Cardiac ventricle fibroblast (primary cell): Measurements from ENCODE around the gene HERC5. TPM values are rescaled to one million over a fixed set of nuclear protein-coding genes. Genes with fewer than 3 reads are reported as not detected.

ENCODE experiments used
- total RNA-seq: library from RNA; depleted of rRNA; stranded (reverse); fragments of >200 nt; gene quantifications from 2 replicates; pipeline ENCODE4 v1.2.3, GENCODE V29; 2015

HERC5 gene
- total RNA-seq: 0.25 and 1.2 TPM in 2 replicates

GRCh38 chr4:88456670-88457306 lies at the start of gene HERC5:
HERC5 (plus strand) TSS chr4:88457119; CDS start chr4:88457270, 151 bp downstream.

DNA sequence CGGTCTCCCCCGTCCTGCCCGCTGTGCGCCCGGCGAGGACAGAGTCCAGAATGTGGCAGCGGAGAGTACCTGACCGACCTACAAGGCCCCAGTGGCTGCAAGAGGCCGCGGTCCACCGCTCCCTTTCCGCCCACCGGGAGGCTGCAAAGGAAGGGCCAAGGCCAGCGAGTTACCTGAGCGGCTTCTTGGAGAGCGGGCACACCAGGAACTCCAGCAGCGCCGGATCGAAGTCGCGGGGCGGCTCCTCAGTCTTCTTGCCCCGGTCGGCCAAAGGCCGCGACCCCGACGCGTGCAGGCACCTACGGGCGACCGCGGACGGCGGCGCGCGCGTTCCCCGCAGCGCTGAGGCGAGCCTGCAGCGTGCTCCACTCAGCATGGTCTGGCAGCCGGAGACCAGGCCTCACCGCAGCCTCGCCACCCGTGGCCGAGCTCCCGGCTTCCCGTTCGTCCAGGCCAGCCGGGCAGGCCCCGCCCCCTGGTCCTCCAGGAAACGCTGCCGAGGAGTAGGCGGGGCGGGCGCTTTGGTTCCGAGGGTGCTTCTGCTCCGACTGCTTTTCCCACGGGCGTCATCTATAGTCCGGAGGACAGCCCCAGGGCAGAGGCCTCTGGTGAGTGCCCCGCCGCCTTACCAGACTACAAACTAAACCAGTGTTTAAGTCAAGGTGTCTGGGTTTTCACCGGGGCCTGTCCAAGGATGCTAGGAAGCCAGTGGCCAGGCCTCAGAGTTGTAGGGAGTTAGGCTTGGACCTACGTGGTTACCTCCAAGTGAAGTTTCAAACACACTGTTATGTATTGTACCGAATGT lies 66.6 kb downstream of the HERC5 start, which contains the start of gene PYURF:
TSS of gene PYURF (minus strand) at position 452 of the 805 bp plus-strand sequence. CDS start at position 376, 76 bp downstream.

Other genes with a start within 250 kb of the HERC5 start
- 9.3 and 16.2 TPM in 2 replicates for gene PPM1K, start 172.6 kb upstream of the HERC5 start, total RNA-seq
- gene HERC6, start 78.3 kb upstream of the HERC5 start, total RNA-seq: 3.3 and 4.3 TPM in 2 replicates
- gene PYURF, start 66.7 kb downstream of the HERC5 start, total RNA-seq: 77.7 and 83.0 TPM in 2 replicates
- 5.5 and 10.2 TPM in 2 replicates for gene HERC3, start 135.4 kb downstream of the HERC5 start, total RNA-seq
- gene NAP1L5, start 240.7 kb downstream of the HERC5 start, total RNA-seq: 8.9 and 11.3 TPM in 2 replicates